GM21367 (cell line): ENCODE results near the gene MCF2L.

ENCODE experiments used
- ATAC-seq: cut with Tn5 transposase; IDR thresholded peaks from one replicate; pipeline ENCODE4 v1.9.1; 2021; ENCODE audit not compliant: unreplicated experiment

The MCF2L gene

GRCh38 chr13:113061271-113061625, 92.2 kb downstream of the MCF2L start:
- no peak for ATAC-seq

GRCh38 chr13:113061796-113062425, 92.9 kb downstream of the MCF2L start:
- ATAC-seq = no peak

GRCh38 chr13:113062691-113063090, 93.7 kb downstream of the MCF2L start:
- ATAC-seq = no peak

GRCh38 chr13:113063091-113063491, 94.1 kb downstream of the MCF2L start:
- ATAC-seq = no peak

GRCh38 chr13:113064000-113064533, 95.1 kb downstream of the MCF2L start:
- no peak for ATAC-seq

GRCh38 chr13:113064534-113065405, 95.8 kb downstream of the MCF2L start:
- no peak for ATAC-seq

- ATAC-seq = no peak
These were observed 96.6 kb downstream of the MCF2L start for GRCh38 chr13:113065406-113066141.

GRCh38 chr13:113066142-113066455, 97.1 kb downstream of the MCF2L start:
- ATAC-seq = no peak

- no peak for ATAC-seq
These were observed 97.7 kb downstream of the MCF2L start for GRCh38 chr13:113066746-113067145.

- no peak for ATAC-seq
These were observed 101.1 kb downstream of the MCF2L start for GRCh38 chr13:113069861-113070805.

- ATAC-seq = no peak
These were observed 101.8 kb downstream of the MCF2L start for GRCh38 chr13:113070855-113071254.

GRCh38 chr13:113072376-113072775, 103.4 kb downstream of the MCF2L start:
- ATAC-seq = no peak

- ATAC-seq = no peak
These were observed 104.9 kb downstream of the MCF2L start for GRCh38 chr13:113073942-113074341.

GRCh38 chr13:113074401-113074800, 105.4 kb downstream of the MCF2L start:
- ATAC-seq = no peak

GRCh38 chr13:113074876-113075275, 105.9 kb downstream of the MCF2L start:
- ATAC-seq = no peak

- no peak for ATAC-seq
These were observed 106.7 kb downstream of the MCF2L start for GRCh38 chr13:113075711-113076110.

GRCh38 chr13:113076681-113077401, 107.8 kb downstream of the MCF2L start:
- ATAC-seq = no peak

- no peak for ATAC-seq
These were observed 108.5 kb downstream of the MCF2L start for GRCh38 chr13:113077566-113077952.

- no peak for ATAC-seq
These were observed 109.2 kb downstream of the MCF2L start for GRCh38 chr13:113077953-113078901.
